ENCODE results near the gene PLPP3.

The PLPP3 gene

GRCh38 chr1:56575865-56576264 lies 3.5 kb downstream of the PLPP3 start:
- no peak for DNase-seq (ENCODE audit: low read depth)

GRCh38 chr1:56574794-56575193 lies 4.6 kb downstream of the PLPP3 start:
- no peak for DNase-seq (ENCODE audit: low read depth)

GRCh38 chr1:56573311-56573710 lies 6.1 kb downstream of the PLPP3 start:
- no peak for DNase-seq (ENCODE audit: low read depth)

GRCh38 chr1:56572334-56573050 lies 6.9 kb downstream of the PLPP3 start:
- DNase-seq (ENCODE audit: low read depth) = no peak

- DNase-seq (ENCODE audit: low read depth) = no peak
Measured at GRCh38 chr1:56571448-56571847, 7.9 kb downstream of the PLPP3 start.

GRCh38 chr1:56570924-56571372 lies 8.4 kb downstream of the PLPP3 start:
- DNase-seq (ENCODE audit: low read depth) = no peak

- DNase-seq (ENCODE audit: low read depth) = no peak
Measured at GRCh38 chr1:56569661-56570060, 9.7 kb downstream of the PLPP3 start.

GRCh38 chr1:56566994-56567393 lies 12.4 kb downstream of the PLPP3 start:
- DNase-seq (ENCODE audit: low read depth) = no peak

GRCh38 chr1:56566061-56566744 lies 13.2 kb downstream of the PLPP3 start:
- DNase-seq (ENCODE audit: low read depth) = no peak

- no peak for DNase-seq (ENCODE audit: low read depth)
Measured at GRCh38 chr1:56564615-56565014, 14.7 kb downstream of the PLPP3 start.

GRCh38 chr1:56563568-56563967 lies 15.8 kb downstream of the PLPP3 start:
- DNase-seq (ENCODE audit: low read depth) = no peak

GRCh38 chr1:56562891-56563452 lies 16.4 kb downstream of the PLPP3 start:
- DNase-seq (ENCODE audit: low read depth) = no peak

- DNase-seq (ENCODE audit: low read depth) = no peak
Measured at GRCh38 chr1:56561227-56562019, 17.9 kb downstream of the PLPP3 start.

- no peak for DNase-seq (ENCODE audit: low read depth)
Measured at GRCh38 chr1:56557746-56558145, 21.6 kb downstream of the PLPP3 start.

GRCh38 chr1:56555448-56555847 lies 23.9 kb downstream of the PLPP3 start:
- no peak for DNase-seq (ENCODE audit: low read depth)

- DNase-seq (ENCODE audit: low read depth) = no peak
Measured at GRCh38 chr1:56553046-56553445, 26.3 kb downstream of the PLPP3 start.

- DNase-seq (ENCODE audit: low read depth) = no peak
Measured at GRCh38 chr1:56552349-56552748, 27.0 kb downstream of the PLPP3 start.

- DNase-seq (ENCODE audit: low read depth) = no peak
Measured at GRCh38 chr1:56551691-56552090, 27.7 kb downstream of the PLPP3 start.

- DNase-seq (ENCODE audit: low read depth) = no peak
Measured at GRCh38 chr1:56550859-56551188, 28.5 kb downstream of the PLPP3 start.

GRCh38 chr1:56550138-56550858 lies 29.1 kb downstream of the PLPP3 start:
- no peak for DNase-seq (ENCODE audit: low read depth)

GRCh38 chr1:56548571-56548970 lies 30.8 kb downstream of the PLPP3 start:
- DNase-seq (ENCODE audit: low read depth) = no peak

- no peak for DNase-seq (ENCODE audit: low read depth)
Measured at GRCh38 chr1:56547977-56548376, 31.4 kb downstream of the PLPP3 start.

Measured in stimulated activated CD8-positive, alpha-beta memory T cell treated with anti-CD3 and anti-CD28 coated beads, Interleukin-7, amount 100 ng/mL, for 24 hours (primary cell).